ENCODE measurements around the gene ACAP1.
"Not testable (repeated sequence)": the region's sequence is repeated elsewhere in the genome, so short reads cannot be mapped to it uniquely, and the experiment has no call there.

ACAP1 gene

DNA sequence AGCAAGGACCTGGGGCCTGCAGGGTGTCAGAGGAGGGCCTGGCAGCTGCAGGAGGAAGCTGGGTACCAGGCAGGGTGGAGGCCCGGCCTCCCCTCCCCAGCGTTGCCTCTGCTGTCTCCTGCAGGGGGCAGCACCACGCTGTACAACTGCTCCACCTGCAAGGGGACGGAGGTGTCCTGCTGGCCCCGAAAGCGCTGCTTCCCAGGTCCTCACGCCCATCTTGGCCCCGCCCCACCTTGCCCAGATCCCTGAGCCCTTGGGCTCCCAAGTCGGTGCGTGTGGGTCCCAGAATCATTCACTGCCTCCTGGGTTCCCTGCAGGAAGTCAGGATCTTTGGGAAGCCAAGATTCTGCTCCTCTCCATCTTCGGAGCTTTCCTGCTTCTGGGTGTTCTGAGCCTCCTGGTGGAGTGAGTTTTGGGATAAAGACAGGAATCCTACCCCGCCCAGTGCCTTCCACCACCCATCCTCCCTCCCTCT lies 19.8 kb downstream of the ACAP1 start:
- DNase-seq, result no peak

GRCh38 chr17:7356756-7357155 lies 20.4 kb downstream of the ACAP1 start:
- no peak for DNase-seq

GRCh38 chr17:7357381-7357780 lies 21.1 kb downstream of the ACAP1 start:
- no peak for DNase-seq

GRCh38 chr17:7361906-7362305 lies 25.6 kb downstream of the ACAP1 start:
- no peak for DNase-seq

DNA sequence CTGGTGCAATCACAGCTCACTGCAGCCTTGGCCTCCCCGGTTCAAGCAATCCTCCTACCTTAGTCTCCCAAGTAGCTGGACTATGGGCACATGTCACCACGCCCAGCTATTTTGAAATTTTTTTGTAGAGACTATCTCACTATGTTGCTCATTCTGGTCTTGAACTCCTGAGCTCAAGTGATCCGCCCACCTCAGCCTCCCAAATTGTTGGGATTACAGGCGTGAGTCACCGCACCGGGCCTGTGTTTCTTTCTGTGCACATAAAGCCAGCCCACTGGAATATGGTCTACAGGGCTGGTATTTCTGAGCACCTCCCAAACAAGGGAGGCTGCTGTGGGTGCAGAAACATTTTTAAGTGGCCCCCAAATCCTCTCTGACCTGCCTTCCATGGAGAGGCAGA lies 27.0 kb downstream of the ACAP1 start:
- no peak for DNase-seq

- DNase-seq, result not testable (repeated sequence)
These were observed 29.6 kb downstream of the ACAP1 start for GRCh38 chr17:7365963-7366362.

GRCh38 chr17:7367083-7367482 lies 30.8 kb downstream of the ACAP1 start:
- DNase-seq, result no peak

- DNase-seq, result no peak
These were observed 31.7 kb downstream of the ACAP1 start for GRCh38 chr17:7367918-7368598.

DNA sequence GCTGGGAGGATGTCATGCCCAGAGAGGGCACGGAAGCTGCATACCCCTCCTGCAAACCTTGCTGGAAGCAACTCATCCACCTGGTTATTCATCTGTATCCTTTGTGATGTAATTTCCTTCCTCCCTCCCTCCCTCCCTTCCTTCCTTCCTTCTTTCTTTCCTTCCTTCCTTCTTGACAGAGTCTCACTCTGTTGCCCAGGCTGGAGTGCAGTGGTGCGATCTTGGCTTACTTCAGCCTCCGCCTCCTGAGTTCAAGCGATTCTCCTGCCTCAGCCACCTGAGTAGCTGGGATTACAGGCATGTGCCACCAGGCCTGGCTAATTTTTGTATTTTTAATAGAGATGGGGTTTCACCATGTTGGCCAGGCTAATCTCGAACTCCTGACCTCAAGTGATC lies 32.3 kb downstream of the ACAP1 start:
- DNase-seq, result not testable (repeated sequence)

GRCh38 chr17:7369825-7370224 lies 33.5 kb downstream of the ACAP1 start:
- no peak for DNase-seq

GRCh38 chr17:7370853-7371252 lies 34.5 kb downstream of the ACAP1 start:
- no peak for DNase-seq

GRCh38 chr17:7374353-7374752 lies 38.0 kb downstream of the ACAP1 start:
- no peak for DNase-seq

- no peak for DNase-seq
These were observed 42.8 kb downstream of the ACAP1 start for GRCh38 chr17:7379134-7379533.

- no peak for DNase-seq
These were observed 44.0 kb downstream of the ACAP1 start for GRCh38 chr17:7380321-7380720.

- no peak for DNase-seq
These were observed 44.7 kb downstream of the ACAP1 start, which contains the start of gene TNK1 for GRCh38 chr17:7380855-7381683. TSS of gene TNK1 (plus strand) at chr17:7381089. CDS start at chr17:7382927, 1,838 bp downstream.

- DNase-seq, result no peak
These were observed 46.6 kb downstream of the ACAP1 start for GRCh38 chr17:7382901-7383300.

DNA sequence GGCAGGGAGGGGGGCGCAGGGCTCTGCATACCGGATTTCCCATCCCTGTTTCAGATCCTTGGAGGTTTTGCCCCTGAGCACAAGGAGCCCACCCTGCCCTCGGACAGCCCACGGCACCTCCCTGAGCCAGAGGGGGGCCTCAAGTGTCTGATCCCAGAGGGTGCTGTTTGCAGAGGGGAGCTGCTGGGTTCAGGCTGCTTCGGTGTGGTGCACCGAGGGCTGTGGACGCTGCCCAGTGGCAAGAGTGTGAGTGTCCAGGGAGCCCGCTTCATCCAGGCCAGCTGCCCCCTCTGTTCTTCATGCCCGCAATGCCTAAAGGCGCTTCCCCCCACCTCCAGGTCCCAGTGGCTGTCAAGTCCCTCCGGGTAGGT lies 47.0 kb downstream of the ACAP1 start:
- DNase-seq, result no peak

DNA sequence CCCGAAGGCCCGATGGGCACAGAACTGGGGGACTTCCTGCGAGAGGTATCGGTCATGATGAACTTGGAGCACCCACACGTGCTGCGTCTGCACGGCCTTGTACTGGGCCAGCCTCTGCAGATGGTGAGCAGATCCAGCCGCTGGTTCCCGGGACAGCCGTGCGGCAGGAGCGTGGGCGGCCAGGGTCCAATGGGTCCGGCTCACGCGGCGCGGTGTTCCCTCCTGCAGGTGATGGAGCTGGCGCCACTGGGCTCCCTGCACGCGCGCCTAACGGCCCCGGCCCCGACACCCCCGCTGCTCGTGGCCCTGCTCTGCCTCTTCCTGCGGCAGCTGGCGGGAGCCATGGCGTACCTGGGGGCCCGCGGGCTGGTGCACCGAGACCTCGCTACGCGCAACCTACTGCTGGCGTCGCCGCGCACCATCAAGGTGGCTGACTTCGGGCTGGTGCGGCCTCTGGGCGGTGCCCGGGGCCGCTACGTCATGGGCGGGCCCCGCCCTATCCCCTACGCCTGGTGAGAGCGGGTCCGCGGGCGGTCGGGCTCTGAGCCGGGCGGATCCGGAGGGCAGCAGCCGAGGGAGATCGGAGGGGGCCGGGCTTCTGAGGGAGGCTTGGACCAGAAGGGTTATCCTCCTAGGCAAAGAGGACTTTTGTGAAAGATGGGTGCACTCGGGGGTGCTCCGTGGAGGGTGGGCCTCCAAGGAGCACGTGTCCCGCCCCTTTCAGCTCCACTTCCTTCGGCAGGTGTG lies 47.6 kb downstream of the ACAP1 start:
- no peak for DNase-seq

DNA sequence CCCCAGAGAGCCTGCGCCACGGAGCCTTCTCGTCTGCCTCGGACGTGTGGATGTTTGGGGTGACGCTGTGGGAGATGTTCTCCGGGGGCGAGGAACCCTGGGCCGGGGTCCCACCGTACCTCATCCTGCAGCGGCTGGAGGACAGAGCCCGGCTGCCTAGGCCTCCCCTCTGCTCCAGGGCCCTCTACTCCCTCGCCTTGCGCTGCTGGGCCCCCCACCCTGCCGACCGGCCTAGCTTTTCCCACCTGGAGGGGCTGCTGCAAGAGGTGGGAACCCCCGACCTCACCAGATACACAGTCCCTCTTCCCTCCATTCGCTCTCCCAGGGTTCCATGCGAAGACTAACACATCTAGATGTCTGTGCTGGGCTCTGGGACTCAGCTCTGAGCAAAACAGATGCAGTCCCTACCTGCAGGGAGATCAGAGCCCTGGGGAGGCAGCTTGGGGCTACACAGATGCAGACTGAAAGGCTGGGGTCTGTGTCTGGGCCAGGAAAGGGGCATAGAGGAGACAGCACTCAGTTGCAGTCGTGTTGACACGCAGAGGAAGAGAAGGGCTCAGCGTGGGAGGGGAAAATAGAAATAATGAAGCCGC lies 48.3 kb downstream of the ACAP1 start:
- DNase-seq, result no peak

DNA sequence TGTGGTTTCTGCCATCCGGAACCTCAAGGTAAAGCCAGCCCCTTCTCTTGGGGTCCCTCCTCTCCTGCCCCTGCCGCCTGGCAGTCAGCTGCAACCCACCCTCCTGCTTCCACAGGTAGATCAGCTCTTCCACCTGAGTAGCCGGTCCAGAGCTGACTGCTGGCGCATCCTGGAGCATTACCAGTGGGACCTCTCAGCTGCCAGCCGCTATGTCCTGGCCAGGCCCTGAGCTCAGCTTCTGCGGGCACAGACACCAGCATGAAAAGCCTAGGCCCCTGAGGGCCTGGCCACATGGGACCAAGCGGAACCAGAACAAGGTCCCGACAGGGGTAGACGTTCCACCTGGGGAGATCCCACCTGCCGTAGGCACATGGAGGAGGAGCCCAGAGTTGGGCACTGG lies 52.5 kb downstream of the ACAP1 start:
- DNase-seq, result no peak

DNA sequence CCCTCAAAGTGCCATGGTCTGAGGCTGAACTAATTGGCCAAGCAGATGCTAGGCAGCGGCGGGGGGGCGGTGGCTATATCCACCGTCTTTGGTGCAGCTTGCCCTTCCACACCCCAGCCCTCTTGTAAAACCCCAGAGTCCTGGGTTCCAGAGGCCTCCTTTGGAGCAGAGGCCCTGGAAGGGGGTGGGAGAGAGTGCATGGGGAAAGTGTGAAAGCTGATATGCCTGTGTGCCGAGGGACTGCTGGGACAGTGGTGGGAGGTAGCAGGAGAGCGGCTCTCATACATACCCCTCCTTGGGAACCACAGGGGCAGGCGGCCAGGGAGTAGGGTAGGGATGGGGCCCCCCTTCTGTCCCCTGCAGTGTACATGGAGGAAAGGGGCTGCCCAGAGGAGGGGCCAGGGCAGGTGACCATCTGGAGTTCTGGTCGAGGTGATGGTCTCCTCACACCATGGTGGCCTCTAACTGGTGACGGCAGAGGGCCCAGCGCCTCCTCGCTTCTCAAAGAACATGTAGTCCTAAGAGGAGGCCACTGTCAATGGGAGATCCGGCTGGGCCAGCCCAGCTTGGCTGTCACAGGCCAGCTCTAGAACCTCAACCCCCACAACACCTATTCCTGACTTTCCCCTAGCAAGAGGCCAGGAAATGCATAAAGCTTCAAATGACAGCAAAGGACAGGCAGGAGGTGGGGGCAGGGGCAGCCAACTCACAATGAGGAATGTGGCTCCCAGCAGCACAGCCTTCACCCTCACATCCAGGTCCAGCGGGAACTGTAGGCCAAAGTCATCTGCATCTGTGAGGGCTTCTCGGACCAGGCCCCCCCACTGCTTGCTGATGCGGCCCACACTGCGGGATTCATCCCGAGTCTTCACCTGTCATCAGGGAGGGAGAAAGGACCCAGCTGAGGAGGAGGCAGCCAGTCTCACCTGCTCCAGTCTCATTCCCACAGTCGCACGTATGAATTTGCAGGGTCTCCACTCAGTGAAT lies 53.9 kb downstream of the ACAP1 start:
- no peak for DNase-seq

DNA sequence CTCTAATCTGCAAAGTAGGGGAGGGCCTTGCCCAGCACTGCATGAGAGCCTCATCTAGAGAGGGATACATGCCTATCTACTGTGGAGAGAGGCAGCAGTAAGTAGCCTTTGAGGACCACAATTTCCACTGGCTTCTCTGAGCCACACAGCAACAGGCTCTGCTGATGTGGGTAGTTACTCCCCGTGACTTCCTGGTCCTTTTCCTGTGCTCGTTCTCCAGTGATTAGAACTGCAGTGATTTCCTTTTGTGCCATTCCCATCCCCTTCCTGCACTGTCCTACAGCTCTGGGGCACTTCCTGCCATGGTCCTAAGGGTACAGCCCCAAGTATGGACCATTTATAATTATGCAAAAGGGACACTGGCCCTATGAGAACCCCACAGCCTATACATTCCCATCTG lies 55.0 kb downstream of the ACAP1 start:
- DNase-seq, result no peak

All from NCI-H1417 treated with DMSO at 0.1 percent for 48 hours (cell line).